Daoy (cell line): ENCODE results near the gene RAB33B. TPM values are rescaled to one million over a fixed set of nuclear protein-coding genes. Genes with fewer than 3 reads are reported as not detected.

ENCODE experiments used
- DNase-seq: peaks from one replicate; pipeline ENCODE4 v3.0.0-alpha.2; 2015; ENCODE audit warnings: low read depth
- total RNA-seq: library from RNA; depleted of rRNA; stranded (reverse); fragments of >200 nt; shearing (Covaris generic); gene quantifications from 2 replicates; pipeline ENCODE4 v1.2.3, GENCODE V29; 2014; rRNA removed

Gene RAB33B
- total RNA-seq, 1 experiment from 2014 or later = 3.8 TPM

DNA sequence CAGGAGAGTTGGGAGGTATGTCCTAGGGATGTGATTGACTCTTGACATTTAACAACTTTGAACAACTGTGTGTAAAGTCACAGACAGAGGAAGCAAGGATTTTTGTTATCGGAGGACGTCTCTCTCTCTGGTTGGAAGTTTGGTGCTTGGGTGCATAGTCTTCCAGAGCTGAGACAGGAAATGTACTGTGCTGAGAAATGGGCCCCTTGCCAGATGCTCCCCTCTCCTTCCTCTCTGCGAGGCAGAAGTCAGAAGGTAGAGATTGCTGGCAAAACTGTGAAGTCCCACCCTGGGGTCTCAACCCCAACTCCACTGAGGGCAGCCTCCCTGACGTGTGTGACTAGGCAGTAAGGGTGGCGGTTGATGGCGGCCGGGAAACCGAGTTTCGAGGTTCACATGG lies 52.9 kb downstream of the RAB33B start:
- no peak for DNase-seq

DNA sequence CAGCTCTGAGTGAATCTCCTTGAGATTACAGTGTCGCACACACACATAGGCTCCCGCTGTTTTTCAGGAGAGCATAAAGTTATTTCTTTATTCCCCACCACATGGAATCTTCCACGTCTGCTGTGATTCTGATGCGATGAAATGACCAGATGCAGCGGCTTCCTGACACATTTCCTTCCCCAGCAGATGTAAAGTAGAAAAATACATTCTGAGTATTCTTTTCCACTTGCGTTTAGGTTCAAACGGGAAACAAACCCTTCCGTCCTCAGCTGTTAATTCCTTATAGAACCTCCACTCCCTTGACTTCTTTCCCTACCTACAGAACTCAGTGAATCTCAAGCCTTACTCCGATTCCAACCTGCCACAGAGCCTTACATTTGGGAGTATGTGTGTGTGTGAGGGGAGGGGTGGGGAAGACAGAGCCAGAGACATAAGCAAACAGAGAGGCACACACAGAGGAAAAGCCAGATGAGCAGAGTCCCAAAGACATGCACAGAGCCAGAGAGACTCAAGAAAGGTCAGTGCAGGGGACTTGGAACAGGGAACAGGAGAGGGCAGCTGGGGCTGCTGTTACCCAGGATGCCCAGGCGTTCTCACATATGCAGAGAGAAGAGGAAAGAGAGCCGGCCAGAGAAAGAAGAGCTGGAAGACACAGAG lies 54.8 kb downstream of the RAB33B start:
- DNase-seq = no peak

DNA sequence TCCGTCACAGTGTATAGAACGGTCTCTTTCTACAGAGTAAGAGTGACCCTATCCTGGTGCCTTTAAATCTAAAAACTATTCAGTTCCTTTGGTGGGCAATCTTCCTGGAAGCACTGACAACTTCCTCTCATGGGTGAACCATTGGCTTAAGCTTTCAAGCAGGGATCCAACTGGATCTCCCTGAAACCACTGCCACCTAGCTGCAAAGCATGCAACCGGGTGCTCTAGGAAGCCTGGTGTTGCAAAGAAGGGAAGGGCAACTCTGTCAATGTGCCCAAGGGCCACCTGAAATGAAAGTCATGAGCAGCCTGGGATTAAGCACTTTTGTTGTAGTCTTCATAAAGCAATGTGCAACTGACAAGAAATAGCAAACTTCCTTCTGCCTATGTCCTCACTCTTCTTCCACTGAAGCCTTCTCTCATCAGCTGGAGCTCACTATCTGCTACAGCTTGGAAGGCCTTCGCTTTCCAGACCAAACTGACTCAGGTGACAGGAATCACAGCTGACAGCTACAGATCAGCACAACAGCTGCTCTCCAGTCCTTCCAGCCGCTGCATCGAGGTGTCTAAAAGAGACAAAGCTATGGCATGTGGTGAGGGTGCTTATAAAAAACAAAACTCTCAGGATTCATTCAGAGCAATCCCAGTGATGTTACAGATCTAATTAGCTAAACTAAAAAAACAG lies 55.9 kb downstream of the RAB33B start:
- no peak for DNase-seq

- DNase-seq = peak; percentile 18
These were observed 57.4 kb downstream of the RAB33B start for GRCh38 chr4:139511320-139511719.

DNA sequence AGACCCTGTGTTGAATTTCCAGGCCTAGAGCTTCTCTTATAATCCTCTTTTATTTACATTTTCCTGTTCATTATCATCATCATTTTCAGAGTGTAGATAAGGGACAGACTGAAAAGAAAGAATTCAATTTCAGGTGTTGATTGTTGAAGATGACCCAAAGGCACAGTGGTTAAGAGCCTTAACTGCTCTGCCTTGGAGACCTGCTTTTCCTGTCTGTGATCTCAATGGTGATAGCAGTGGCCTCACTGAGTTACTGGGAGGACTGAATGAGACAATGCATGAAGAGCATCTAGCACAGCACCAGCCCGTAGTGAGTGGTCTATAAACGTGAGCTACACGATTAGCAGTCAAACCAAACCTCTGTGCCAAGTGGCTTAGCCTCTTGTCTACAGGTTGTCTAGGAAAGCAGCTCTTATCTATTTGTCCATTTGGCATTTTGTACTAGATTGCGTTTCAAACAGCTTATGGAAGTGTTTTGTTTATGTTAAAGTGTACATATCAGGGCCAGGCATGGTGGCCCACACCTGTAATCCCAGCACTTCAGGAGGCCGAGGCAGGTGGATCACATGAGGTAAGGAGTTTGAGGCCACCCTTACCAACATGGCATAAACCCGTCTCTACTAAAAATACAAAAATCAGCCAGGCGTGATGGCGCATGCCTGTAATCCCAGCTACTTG lies 60.6 kb downstream of the RAB33B start:
- no peak for DNase-seq

DNA sequence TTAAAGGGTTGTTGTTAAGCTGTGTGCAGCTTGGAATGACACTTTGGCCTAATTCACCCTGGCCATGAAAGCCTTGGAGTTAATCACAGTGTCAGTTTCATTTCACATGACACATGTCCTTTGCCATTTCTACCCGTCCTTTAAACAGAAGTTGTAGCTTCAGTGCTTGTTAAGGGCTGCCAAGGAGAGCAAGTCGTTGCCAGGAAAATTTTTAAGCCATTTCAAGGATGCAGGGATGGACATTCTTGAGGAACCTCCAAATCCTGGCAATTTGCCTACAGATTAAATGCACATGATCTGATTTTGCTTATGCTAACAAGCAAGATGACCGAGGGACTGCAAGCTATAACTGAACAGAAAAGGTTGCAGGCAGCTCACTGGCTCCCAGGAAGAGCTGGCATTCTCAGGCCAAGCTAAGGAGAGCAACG lies 61.6 kb downstream of the RAB33B start:
- no peak for DNase-seq

DNA sequence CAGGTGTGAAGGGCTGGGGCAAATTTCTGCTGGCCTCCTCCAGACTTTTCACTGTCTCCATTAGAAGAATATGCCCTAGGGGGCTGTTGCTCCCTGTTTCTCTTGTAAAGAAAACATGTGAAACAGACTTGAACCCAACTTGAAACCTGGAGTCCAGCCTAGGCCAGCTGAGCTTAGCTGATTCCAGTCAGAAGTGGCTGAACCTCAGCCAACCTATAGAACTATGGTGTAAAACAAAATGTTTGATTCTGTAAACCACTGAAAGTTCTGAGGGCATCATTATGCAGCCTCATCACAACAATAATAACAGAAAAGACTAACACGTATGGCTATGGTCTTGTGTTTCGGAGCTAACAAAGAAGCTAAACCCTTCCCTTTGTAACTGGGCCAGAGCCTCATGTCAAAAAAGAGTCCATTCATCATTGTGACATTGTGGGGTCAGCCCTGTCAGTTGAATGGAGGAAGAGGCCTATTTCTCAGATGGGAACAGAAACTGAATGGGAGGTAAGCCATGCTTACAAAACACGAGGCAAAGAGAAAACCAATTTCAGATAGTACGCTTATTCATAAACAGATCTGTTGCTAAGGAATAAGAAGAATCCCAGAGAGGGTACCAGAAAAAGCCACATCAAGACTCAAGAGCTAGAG lies 68.0 kb downstream of the RAB33B start:
- DNase-seq = no peak

- no peak for DNase-seq
These were observed 68.5 kb downstream of the RAB33B start for GRCh38 chr4:139522457-139522856.

- peak; percentile 4 for DNase-seq
These were observed 69.2 kb downstream of the RAB33B start for GRCh38 chr4:139523076-139523475.

- DNase-seq = no peak
These were observed 70.2 kb downstream of the RAB33B start for GRCh38 chr4:139524062-139524631.

GRCh38 chr4:139525414-139525813 lies 71.5 kb downstream of the RAB33B start:
- no peak for DNase-seq

Other genes starting within 250 kb of the RAB33B start
- gene MGARP, start 173.9 kb upstream of the RAB33B start, total RNA-seq = 2.0 TPM in 1 of 2 replicates, not detected in the other
- gene NAA15, start 152.6 kb upstream of the RAB33B start, total RNA-seq = 45.1 and 45.3 TPM in 2 replicates
- 32.5 and 33.2 TPM in 2 replicates for gene NDUFC1, start 151.6 kb upstream of the RAB33B start, total RNA-seq
- gene SETD7, start 102.1 kb downstream of the RAB33B start, total RNA-seq = 18.2 and 20.7 TPM in 2 replicates
- 21.2 and 23.2 TPM in 2 replicates for gene MGST2, start 211.7 kb downstream of the RAB33B start, total RNA-seq